H9 (cell line): ENCODE measurements around the gene CXCL8. TPM values are rescaled to one million over a fixed set of nuclear protein-coding genes. Genes with fewer than 3 reads are reported as not detected.

ENCODE experiments used
- DNase-seq: peaks from one replicate; pipeline ENCODE4 v3.0.0-alpha.2; 2017
- H2AFZ ChIP-seq: one replicate; pipeline ENCODE4 v1.6.1; 2013; ENCODE audit warnings: mild to moderate bottlenecking, low read length, control low read depth, moderate library complexity
- H2AK5ac ChIP-seq: 2 replicates; pipeline ENCODE4 v1.6.1; 2013; ENCODE audit warnings: low read length, control low read depth, mixed read lengths; ENCODE audit not compliant: insufficient read length
- H2BK120ac ChIP-seq: one replicate; pipeline ENCODE4 v1.6.1; 2013; ENCODE audit warnings: low read depth, mild to moderate bottlenecking, low read length, control low read depth, inconsistent platforms; ENCODE audit not compliant: poor library complexity, severe bottlenecking
- H2BK12ac ChIP-seq: 2 replicates; pipeline ENCODE4 v1.6.1; 2013; ENCODE audit warnings: low read length, control low read depth, mixed read lengths, low read depth; ENCODE audit not compliant: insufficient read length
- H2BK15ac ChIP-seq: 2 replicates; pipeline ENCODE4 v1.6.1; 2013; ENCODE audit warnings: low read depth, low read length, control low read depth
- H2BK20ac ChIP-seq: one replicate; pipeline ENCODE4 v1.6.1; 2013; ENCODE audit warnings: low read depth, mild to moderate bottlenecking, low read length, control low read depth, inconsistent platforms; ENCODE audit not compliant: poor library complexity, severe bottlenecking
- H2BK5ac ChIP-seq: 2 replicates; pipeline ENCODE4 v1.6.1; 2013; ENCODE audit warnings: low read length, control low read depth, mixed read lengths; ENCODE audit not compliant: insufficient read length
- H3K14ac ChIP-seq: 2 replicates; pipeline ENCODE4 v1.6.1; 2013; ENCODE audit warnings: low read length, control low read depth; ENCODE audit not compliant: insufficient read depth
- H3K18ac ChIP-seq: 2 replicates; pipeline ENCODE4 v1.6.1; 2013; ENCODE audit warnings: low read depth, mild to moderate bottlenecking, mixed read lengths, low read length, control low read depth; ENCODE audit not compliant: insufficient read length
- H3K23ac ChIP-seq: 2 replicates; pipeline ENCODE4 v1.6.1; 2013; ENCODE audit warnings: low read length, control low read depth, mixed read lengths, low read depth; ENCODE audit not compliant: insufficient read length
- H3K23me2 ChIP-seq: 2 replicates; pipeline ENCODE4 v1.6.1; 2013; ENCODE audit warnings: low read depth, mild to moderate bottlenecking, mixed read lengths, low read length, control low read depth; ENCODE audit not compliant: insufficient read length, poor library complexity, severe bottlenecking
- H3K27ac ChIP-seq: 2 replicates; pipeline ENCODE4 v1.5.1; 2013; ENCODE audit warnings: low read length, control low read depth, mixed read lengths, low read depth; ENCODE audit not compliant: insufficient read length
- H3K27me3 ChIP-seq: 2 replicates; pipeline ENCODE4 v1.6.1; 2013; ENCODE audit warnings: low read length, control low read depth, inconsistent platforms; ENCODE audit not compliant: insufficient read depth
- H3K4ac ChIP-seq: 2 replicates; pipeline ENCODE4 v1.6.1; 2013; ENCODE audit warnings: low read depth, mild to moderate bottlenecking, control low read depth, inconsistent platforms, low read length, moderate library complexity
- H3K4me1 ChIP-seq: 2 replicates; pipeline ENCODE4 v1.6.1; 2013; ENCODE audit warnings: low read length, control low read depth, inconsistent platforms; ENCODE audit not compliant: insufficient read depth
- H3K4me2 ChIP-seq: 2 replicates; pipeline ENCODE4 v1.6.1; 2013; ENCODE audit warnings: low read length, control low read depth, mixed read lengths; ENCODE audit not compliant: insufficient read length, insufficient read depth
- H3K56ac ChIP-seq: 2 replicates; pipeline ENCODE4 v1.6.1; 2013; ENCODE audit warnings: low read depth, mild to moderate bottlenecking, mixed read lengths, low read length, control low read depth; ENCODE audit not compliant: insufficient read length
- H3K79me1 ChIP-seq: 2 replicates; pipeline ENCODE4 v1.6.1; 2013; ENCODE audit warnings: low read depth, mild to moderate bottlenecking, moderate library complexity, low read length, control low read depth, inconsistent platforms; ENCODE audit not compliant: insufficient read depth, poor library complexity, severe bottlenecking
- H3K79me2 ChIP-seq: 2 replicates; pipeline ENCODE4 v1.6.1; 2013; ENCODE audit warnings: low read length, control low read depth, inconsistent platforms; ENCODE audit not compliant: insufficient read depth
- H3K9ac ChIP-seq: 2 replicates; pipeline ENCODE4 v1.6.1; 2013; ENCODE audit warnings: low read length, control low read depth, mixed read lengths; ENCODE audit not compliant: insufficient read length; ENCODE audit errors: extremely low read depth
- H3K9me3 ChIP-seq: one replicate; pipeline ENCODE4 v1.6.1; 2013; ENCODE audit warnings: low read depth, low read length, inconsistent platforms; ENCODE audit not compliant: control insufficient read depth
- H3T11ph ChIP-seq: one replicate; pipeline ENCODE4 v1.6.1; 2013; ENCODE audit warnings: mild to moderate bottlenecking, low read length, control low read depth, inconsistent platforms
- H4K20me1 ChIP-seq: one replicate; pipeline ENCODE4 v1.6.1; 2013; ENCODE audit not compliant: control insufficient read depth, insufficient read length, insufficient read depth
- H4K5ac ChIP-seq: 2 replicates; pipeline ENCODE4 v1.6.1; 2013; ENCODE audit warnings: low read depth, mild to moderate bottlenecking, mixed read lengths, low read length, control low read depth; ENCODE audit not compliant: insufficient read length
- H4K8ac ChIP-seq: replicated peaks from 2 replicates; pipeline ENCODE4 v1.6.1; 2013; ENCODE audit warnings: low read length, control low read depth, mixed read lengths, low read depth; ENCODE audit not compliant: insufficient read length
- H4K91ac ChIP-seq: 2 replicates; pipeline ENCODE4 v1.6.1; 2013; ENCODE audit warnings: low read depth, mild to moderate bottlenecking, moderate library complexity, mixed read lengths, low read length, control low read depth; ENCODE audit not compliant: insufficient read length
- H3K27ac Mint-ChIP-seq, 3 experiments: 2 replicates in 2 of 3; 3 replicates in 1 of 3; pipeline ENCODE4 v1.8.0; 2020 to 2021; ENCODE audit warnings: mixed read lengths in 3 of 3, mild to moderate bottlenecking in 1 of 3, moderate library complexity in 1 of 3
- H3K27me3 Mint-ChIP-seq: 2 replicates; pipeline ENCODE4 v1.8.0; 2021; ENCODE audit warnings: low read depth, mild to moderate bottlenecking, moderate library complexity, mixed read lengths
- H3K36me3 Mint-ChIP-seq, 3 experiments: 2 replicates in 2 of 3; 3 replicates in 1 of 3; pipeline ENCODE4 v1.8.0; 2020 to 2021; ENCODE audit warnings: low read depth in 3 of 3, mixed read lengths in 3 of 3; ENCODE audit not compliant: insufficient read depth in 1 of 3
- H3K4me1 Mint-ChIP-seq, 2 experiments: 2 replicates each; pipeline ENCODE4 v1.8.0; 2020; ENCODE audit warnings: mixed read lengths in 2 of 2
- H3K4me3 Mint-ChIP-seq, 2 experiments: 2 replicates in 1 of 2; 3 replicates in 1 of 2; pipeline ENCODE4 v1.8.0; 2020 to 2021; ENCODE audit warnings: mild to moderate bottlenecking in 2 of 2, mixed read lengths in 2 of 2, moderate library complexity in 1 of 2
- H3K9me3 Mint-ChIP-seq, 2 experiments: 2 replicates in 1 of 2; 3 replicates in 1 of 2; pipeline ENCODE4 v1.8.0; 2020; ENCODE audit warnings: mild to moderate bottlenecking in 2 of 2, mixed read lengths in 2 of 2, moderate library complexity in 1 of 2
- WGBS: extraction: QIAGEN DNeasy Blood & Tissue Kit; methylation state at CpG from one replicate; pipeline ENCODE4 v1.1.7; 2013; ENCODE audit warnings: missing lambda C conversion rate, low lambda C conversion rate, mixed read lengths; ENCODE audit not compliant: insufficient read length; ENCODE audit errors: extremely low coverage; 5-methylcytosine and 5-hydroxymethylcytosine counted together
- total RNA-seq: library from RNA; stranded (reverse); gene quantifications from 2 replicates; pipeline ENCODE4 v1.2.1, GENCODE V29; 2021
- TF ChIP-seq, protein P1 (sequence below): fragments of 200-600 bp; sonication (generic); conservative IDR thresholded peaks from 3 replicates; pipeline ENCODE4 v1.8.0; 2021; ENCODE audit warnings: antibody characterized with exemption, mild to moderate bottlenecking

CXCL8 gene
- total RNA-seq, 1 experiment from 2014 or later = not detected

DNA sequence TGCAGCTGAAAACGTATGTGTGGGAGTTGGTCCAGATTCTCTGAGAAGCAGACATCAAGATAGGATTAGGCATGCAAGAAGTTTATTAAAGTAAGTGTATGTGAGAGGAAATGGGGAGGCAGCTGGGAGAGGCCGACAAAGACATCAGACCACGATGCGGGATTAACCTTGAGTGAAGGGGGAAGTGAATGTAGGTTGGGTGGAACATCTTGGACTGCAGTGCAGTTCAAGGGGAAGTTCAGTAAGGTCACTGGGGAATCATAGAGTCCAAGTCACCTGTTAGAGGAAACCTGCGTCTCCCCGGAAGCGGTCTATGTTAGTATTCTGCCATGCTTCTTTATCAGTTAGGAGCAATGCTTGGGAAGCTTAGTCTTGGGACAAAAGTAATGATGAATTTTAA, 22.0 kb downstream of the CXCL8 start:
- TF ChIP-seq, protein P1, sequence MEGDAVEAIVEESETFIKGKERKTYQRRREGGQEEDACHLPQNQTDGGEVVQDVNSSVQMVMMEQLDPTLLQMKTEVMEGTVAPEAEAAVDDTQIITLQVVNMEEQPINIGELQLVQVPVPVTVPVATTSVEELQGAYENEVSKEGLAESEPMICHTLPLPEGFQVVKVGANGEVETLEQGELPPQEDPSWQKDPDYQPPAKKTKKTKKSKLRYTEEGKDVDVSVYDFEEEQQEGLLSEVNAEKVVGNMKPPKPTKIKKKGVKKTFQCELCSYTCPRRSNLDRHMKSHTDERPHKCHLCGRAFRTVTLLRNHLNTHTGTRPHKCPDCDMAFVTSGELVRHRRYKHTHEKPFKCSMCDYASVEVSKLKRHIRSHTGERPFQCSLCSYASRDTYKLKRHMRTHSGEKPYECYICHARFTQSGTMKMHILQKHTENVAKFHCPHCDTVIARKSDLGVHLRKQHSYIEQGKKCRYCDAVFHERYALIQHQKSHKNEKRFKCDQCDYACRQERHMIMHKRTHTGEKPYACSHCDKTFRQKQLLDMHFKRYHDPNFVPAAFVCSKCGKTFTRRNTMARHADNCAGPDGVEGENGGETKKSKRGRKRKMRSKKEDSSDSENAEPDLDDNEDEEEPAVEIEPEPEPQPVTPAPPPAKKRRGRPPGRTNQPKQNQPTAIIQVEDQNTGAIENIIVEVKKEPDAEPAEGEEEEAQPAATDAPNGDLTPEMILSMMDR = no peak
- Mint-ChIP-seq H3K4me1 (no peaks in the 10 kb centered on the region), H3K36me3 (no peaks in the 10 kb centered on the region), H3K4me3 (no peak overlapping the region), H3K27me3 (peaks cover 4% of the 10 kb centered on the region), H3K9me3 (no peaks in the 10 kb centered on the region), H3K27ac (no peak overlapping the region; a peak in 1 of 7 replicates)
- Histone ChIP-seq H3K79me2 (no peaks in the 10 kb centered on the region), H4K5ac (no peak overlapping the region), H3K9me3 (no peaks in the 10 kb centered on the region), H3K14ac (no peak overlapping the region), H3K23me2 (no peaks in the 10 kb centered on the region), H2AK5ac (no peak overlapping the region), H2BK12ac (no peak overlapping the region), H3K4me2 (no peak overlapping the region), H4K20me1 (no peaks in the 10 kb centered on the region), H3T11ph (no peak overlapping the region), H3K56ac (no peak overlapping the region), H3K9ac (no peak overlapping the region), H3K18ac (no peak overlapping the region), H3K27ac (no peak overlapping the region), H4K8ac (no peak overlapping the region), H2BK20ac (no peak overlapping the region), H2AFZ (no peak overlapping the region), H4K91ac (no peak overlapping the region), H3K4ac (no peak overlapping the region), H2BK120ac (no peak overlapping the region), H3K4me1 (no peaks in the 10 kb centered on the region), H2BK15ac (no peak overlapping the region), H2BK5ac (no peak overlapping the region), H3K27me3 (no peaks in the 10 kb centered on the region), H3K23ac (no peak overlapping the region), H3K79me1 (no peaks in the 10 kb centered on the region)
- WGBS = no CpG with 5 or more reads among the region's 7 CpGs
- DNase-seq = no peak
